Skeletal muscle tissue (tissue), 4 donors: Measurements from ENCODE around the gene FAM124A. TPM values are rescaled to one million over a fixed set of nuclear protein-coding genes. Genes with fewer than 3 reads are reported as not detected.

Experiments used
- H3K27ac ChIP-seq: one replicate; pipeline ENCODE4 v1.7.0; 2013; ENCODE audit warnings: mild to moderate bottlenecking, low read depth, low read length, inconsistent platforms
- H3K27me3 ChIP-seq, 3 donors: one replicate each; pipeline ENCODE4 v1.7.0; 2013; ENCODE audit warnings: low read length in 3 of 3; ENCODE audit not compliant: control insufficient read depth in 3 of 3, insufficient read depth in 3 of 3
- H3K36me3 ChIP-seq, 3 donors: one replicate each; pipeline ENCODE4 v1.7.0; 2013; ENCODE audit warnings: low read length in 3 of 3; ENCODE audit not compliant: control insufficient read depth in 3 of 3, insufficient read depth in 3 of 3
- H3K4me1 ChIP-seq, 3 donors: one replicate each; pipeline ENCODE4 v1.7.0; 2013; ENCODE audit warnings: low read length in 3 of 3, mild to moderate bottlenecking in 3 of 3; ENCODE audit not compliant: control insufficient read depth in 3 of 3, insufficient read depth in 3 of 3
- H3K4me3 ChIP-seq, 3 donors: one replicate each; pipeline ENCODE4 v1.7.0; 2013; ENCODE audit warnings: low read length in 3 of 3
- H3K9ac ChIP-seq, 3 donors: one replicate each; pipeline ENCODE4 v1.7.0; 2013; ENCODE audit warnings: low read length in 3 of 3, mild to moderate bottlenecking in 3 of 3, moderate library complexity in 2 of 3, low read depth in 1 of 3
- H3K9me3 ChIP-seq, 3 donors: one replicate each; pipeline ENCODE4 v1.7.0; 2013; ENCODE audit warnings: low read length in 3 of 3; ENCODE audit not compliant: control insufficient read depth in 3 of 3
- total RNA-seq: library from RNA; depleted of rRNA; stranded (reverse); fragments of >200 nt; gene quantifications from one replicate; pipeline ENCODE4 v1.2.3, GENCODE V29; 2014
- donor health status: Osteomylitis.

The FAM124A gene
- total RNA-seq, 1 donor from 2014 or later: 0.52 TPM

GRCh38 chr13:51325837-51326236 lies 103.6 kb downstream of the FAM124A start:
- Histone ChIP-seq H3K27ac (no peak overlapping the region), H3K27me3 (no peaks in the 10 kb centered on the region), H3K9ac (no peak overlapping the region), H3K4me1 (no peaks in the 10 kb centered on the region), H3K9me3 (no peaks in the 10 kb centered on the region), H3K4me3 (no peak overlapping the region), H3K36me3 (no peaks in the 10 kb centered on the region)

- Histone ChIP-seq H3K36me3 (no peaks in the 10 kb centered on the region), H3K4me3 (no peak overlapping the region), H3K27me3 (no peaks in the 10 kb centered on the region), H3K9ac (no peak overlapping the region), H3K4me1 (no peaks in the 10 kb centered on the region), H3K9me3 (no peaks in the 10 kb centered on the region), H3K27ac (no peak overlapping the region)
Measured at GRCh38 chr13:51326777-51327176, 104.6 kb downstream of the FAM124A start.

- no peaks in the 10 kb centered on the region for H3K27me3 ChIP-seq
- no peaks in the 10 kb centered on the region for H3K9me3 ChIP-seq
- no peaks in the 10 kb centered on the region for H3K36me3 ChIP-seq
- no peaks in the 10 kb centered on the region for H3K4me1 ChIP-seq
- no peak overlapping the region for H3K4me3 ChIP-seq
- no peak overlapping the region for H3K27ac ChIP-seq
- no peak overlapping the region for H3K9ac ChIP-seq
Measured at GRCh38 chr13:51327961-51328360, 105.8 kb downstream of the FAM124A start.

GRCh38 chr13:51328488-51328887 lies 106.3 kb downstream of the FAM124A start:
- no peak overlapping the region for H3K4me3 ChIP-seq
- no peak overlapping the region for H3K9ac ChIP-seq
- no peaks in the 10 kb centered on the region for H3K9me3 ChIP-seq
- H3K27ac ChIP-seq: no peak overlapping the region
- H3K27me3 ChIP-seq: no peaks in the 10 kb centered on the region
- H3K36me3 ChIP-seq: no peaks in the 10 kb centered on the region
- no peaks in the 10 kb centered on the region for H3K4me1 ChIP-seq

- Histone ChIP-seq H3K4me1 (no peaks in the 10 kb centered on the region), H3K4me3 (no peak overlapping the region), H3K9ac (no peak overlapping the region), H3K36me3 (no peaks in the 10 kb centered on the region), H3K27ac (no peak overlapping the region), H3K27me3 (no peaks in the 10 kb centered on the region), H3K9me3 (no peaks in the 10 kb centered on the region)
Measured at GRCh38 chr13:51329606-51330005, 107.4 kb downstream of the FAM124A start.

GRCh38 chr13:51330791-51331190 lies 108.6 kb downstream of the FAM124A start:
- Histone ChIP-seq H3K36me3 (no peaks in the 10 kb centered on the region), H3K9ac (no peak overlapping the region), H3K4me1 (no peaks in the 10 kb centered on the region), H3K9me3 (no peaks in the 10 kb centered on the region), H3K27me3 (no peaks in the 10 kb centered on the region), H3K4me3 (no peak overlapping the region), H3K27ac (no peak overlapping the region)

- Histone ChIP-seq H3K9ac (no peak overlapping the region), H3K4me3 (no peak overlapping the region), H3K4me1 (no peaks in the 10 kb centered on the region), H3K27ac (no peak overlapping the region), H3K27me3 (no peaks in the 10 kb centered on the region), H3K9me3 (no peaks in the 10 kb centered on the region), H3K36me3 (no peaks in the 10 kb centered on the region)
Measured at GRCh38 chr13:51331354-51331861, 109.2 kb downstream of the FAM124A start.

- Histone ChIP-seq H3K9ac (no peak overlapping the region), H3K27me3 (no peaks in the 10 kb centered on the region), H3K4me1 (no peaks in the 10 kb centered on the region), H3K27ac (no peak overlapping the region), H3K4me3 (no peak overlapping the region), H3K9me3 (no peaks in the 10 kb centered on the region), H3K36me3 (no peaks in the 10 kb centered on the region)
Measured at GRCh38 chr13:51332566-51333361, 110.6 kb downstream of the FAM124A start.

GRCh38 chr13:51333421-51333820 lies 111.2 kb downstream of the FAM124A start:
- no peak overlapping the region for H3K27ac ChIP-seq
- H3K4me3 ChIP-seq: no peak overlapping the region
- no peaks in the 10 kb centered on the region for H3K36me3 ChIP-seq
- no peaks in the 10 kb centered on the region for H3K4me1 ChIP-seq
- no peaks in the 10 kb centered on the region for H3K27me3 ChIP-seq
- no peak overlapping the region for H3K9ac ChIP-seq
- no peaks in the 10 kb centered on the region for H3K9me3 ChIP-seq

- no peaks in the 10 kb centered on the region for H3K9me3 ChIP-seq
- H3K27ac ChIP-seq: no peak overlapping the region
- no peak overlapping the region for H3K4me3 ChIP-seq
- no peaks in the 10 kb centered on the region for H3K36me3 ChIP-seq
- no peak overlapping the region for H3K9ac ChIP-seq
- H3K4me1 ChIP-seq: no peaks in the 10 kb centered on the region
- no peaks in the 10 kb centered on the region for H3K27me3 ChIP-seq
Measured at GRCh38 chr13:51333826-51334225, 111.6 kb downstream of the FAM124A start.
